Measurements from ENCODE around the gene LSM11.
"Not testable (repeated sequence)": the region's sequence is repeated elsewhere in the genome, so short reads cannot be mapped to it uniquely, and the experiment has no call there.

The LSM11 gene

DNA sequence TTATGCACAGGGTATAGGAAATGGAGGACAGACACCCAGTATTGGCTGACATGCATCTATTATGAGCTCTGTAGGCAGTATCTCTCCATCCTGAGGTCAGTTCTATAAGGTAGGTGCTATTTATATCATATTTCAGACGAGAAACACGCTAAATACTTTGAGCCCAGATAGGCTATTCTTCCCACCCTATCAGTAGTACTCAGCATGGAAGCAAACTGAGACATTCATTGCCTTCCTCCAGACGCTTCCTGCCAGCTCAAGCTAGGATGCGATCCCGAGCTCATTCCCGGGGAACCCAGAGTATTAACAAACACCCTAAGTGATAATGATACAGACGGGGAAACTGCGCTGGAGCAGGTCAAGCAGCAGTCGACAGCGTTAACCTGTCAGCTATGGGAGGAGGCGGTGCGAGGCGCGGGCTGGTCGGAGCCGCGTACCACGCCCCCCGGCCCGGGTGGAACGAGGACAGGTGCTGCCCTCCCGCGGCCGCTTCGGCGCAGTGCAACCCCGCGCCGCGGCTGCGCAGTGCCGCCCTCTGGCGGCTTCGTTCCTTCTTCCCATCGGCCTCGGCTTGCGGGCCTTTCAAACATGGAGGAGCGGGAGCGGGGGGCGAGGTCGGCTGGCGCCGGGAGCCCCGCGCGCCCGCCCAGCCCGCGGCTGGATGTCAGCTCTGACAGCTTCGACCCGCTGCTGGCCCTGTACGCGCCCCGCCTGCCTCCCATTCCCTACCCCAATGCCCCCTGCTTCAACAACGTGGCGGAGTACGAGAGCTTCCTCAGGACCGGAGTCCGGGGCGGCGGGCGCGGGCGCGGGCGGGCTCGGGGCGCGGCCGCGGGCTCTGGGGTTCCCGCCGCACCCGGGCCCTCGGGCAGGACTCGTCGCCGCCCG lies at the start of gene LSM11:
Gene LSM11, plus strand, starts transcription at position 550 of the 888 bp plus-strand sequence. Its CDS starts 39 bp downstream, at position 589.
- peak; percentile 86 to 92 (median 88) for DNase-seq (ENCODE audit: low read depth in 2 of 3, low spot score in 2 of 3)

DNA sequence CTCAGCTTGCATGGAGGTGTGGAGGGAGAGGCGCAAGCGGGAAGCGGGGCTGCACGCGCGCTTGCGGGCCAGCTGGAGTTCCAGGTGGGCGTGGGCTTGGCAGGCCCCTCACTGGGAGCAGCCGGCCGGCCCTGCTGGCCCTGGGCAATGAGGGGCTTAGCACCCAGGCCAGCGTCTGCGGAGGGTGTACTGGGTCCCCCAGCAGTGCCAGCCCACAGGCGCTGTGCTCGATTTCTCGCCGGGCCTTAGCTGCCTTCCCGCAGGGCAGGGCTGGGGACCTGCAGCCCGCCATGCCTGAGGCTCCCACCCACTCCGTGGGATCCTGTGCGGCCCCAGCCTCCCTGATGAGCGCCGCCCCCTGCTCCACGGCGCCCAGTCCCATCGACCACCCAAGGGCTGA lies 49.7 kb upstream of the LSM11 start:
- DNase-seq (ENCODE audit: low read depth in 2 of 3, low spot score in 2 of 3) = not testable (repeated sequence)

DNA sequence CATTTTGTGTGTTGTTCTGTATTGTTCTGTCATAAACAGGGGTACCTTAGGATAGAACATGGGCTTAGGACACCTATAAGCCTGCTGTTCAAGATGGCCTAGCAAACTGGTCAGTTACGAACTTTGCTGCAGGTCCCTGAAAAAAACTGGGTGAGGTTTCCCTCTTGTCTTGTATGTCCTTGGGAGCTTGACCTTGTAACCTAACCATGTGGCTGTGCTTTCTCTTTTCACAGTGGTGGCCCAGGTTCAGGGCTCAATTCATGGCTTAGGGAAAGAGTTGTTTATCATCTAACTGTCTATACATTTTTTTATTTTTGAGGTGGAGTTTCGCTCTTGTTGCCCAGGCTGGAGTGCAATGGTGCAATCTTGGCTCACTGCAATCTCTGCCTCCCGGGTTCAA lies 47.4 kb upstream of the LSM11 start:
- DNase-seq (ENCODE audit: low read depth in 2 of 3, low spot score in 2 of 3) = not testable (repeated sequence)

DNA sequence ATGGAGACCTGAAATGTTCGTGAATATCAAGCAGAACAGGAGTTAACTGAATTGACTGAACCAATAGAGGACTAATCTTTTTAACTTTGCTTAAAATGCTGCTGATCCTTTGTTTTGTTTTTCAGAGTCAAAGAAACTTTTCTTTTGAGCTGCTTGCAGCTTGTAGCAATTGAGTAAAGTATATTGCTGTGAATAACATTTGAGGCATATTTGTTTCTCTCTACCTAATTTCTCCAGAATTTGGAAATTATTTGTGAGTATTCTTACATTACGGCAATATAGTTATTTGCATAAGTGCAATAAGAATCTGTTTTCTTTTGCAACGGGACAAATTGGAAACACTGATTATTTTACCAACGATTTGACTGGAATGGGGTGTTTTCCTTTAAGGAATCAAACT lies 44.8 kb upstream of the LSM11 start:
- DNase-seq (ENCODE audit: low read depth in 2 of 3, low spot score in 2 of 3) = not testable (repeated sequence)

DNA sequence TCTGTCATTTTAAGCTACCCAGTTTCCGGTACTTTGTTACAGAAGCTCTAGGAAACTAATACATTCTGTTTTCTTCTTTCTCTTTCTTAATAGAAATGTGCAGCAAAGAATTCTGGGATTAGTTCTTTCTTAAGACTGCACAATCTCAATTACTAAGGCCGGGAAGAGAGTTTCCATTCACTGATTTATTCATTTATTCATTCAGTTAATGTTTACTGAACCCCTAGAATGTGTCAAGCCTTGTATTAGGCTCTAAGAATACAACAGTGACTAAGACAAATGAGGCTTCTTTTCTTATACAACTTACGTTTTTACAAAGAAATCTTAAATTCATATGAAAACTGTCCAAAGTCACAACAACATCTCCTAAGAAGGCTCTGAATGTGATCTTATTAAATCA lies 39.8 kb upstream of the LSM11 start:
- DNase-seq (ENCODE audit: low read depth in 2 of 3, low spot score in 2 of 3) = no peak

DNA sequence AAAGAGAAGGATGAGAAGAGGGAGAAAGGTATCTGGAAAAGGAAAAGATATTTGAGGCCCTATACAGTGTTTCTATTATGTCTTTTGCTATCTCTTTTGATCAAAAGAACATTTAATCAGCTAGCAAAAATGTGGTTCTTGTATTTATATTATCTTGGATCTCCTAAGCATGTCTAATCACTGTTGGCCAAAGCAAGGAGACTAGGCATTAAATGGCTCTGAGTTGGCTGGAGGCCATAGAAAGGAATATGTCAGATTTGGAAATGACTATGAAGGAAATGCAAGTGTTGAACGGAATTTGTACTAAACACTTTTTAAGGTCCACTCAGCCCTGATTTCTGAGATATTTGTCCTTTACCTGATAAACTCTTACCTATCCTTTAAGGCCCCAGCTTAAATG lies 34.6 kb upstream of the LSM11 start:
- DNase-seq (ENCODE audit: low read depth in 2 of 3, low spot score in 2 of 3) = no peak

DNA sequence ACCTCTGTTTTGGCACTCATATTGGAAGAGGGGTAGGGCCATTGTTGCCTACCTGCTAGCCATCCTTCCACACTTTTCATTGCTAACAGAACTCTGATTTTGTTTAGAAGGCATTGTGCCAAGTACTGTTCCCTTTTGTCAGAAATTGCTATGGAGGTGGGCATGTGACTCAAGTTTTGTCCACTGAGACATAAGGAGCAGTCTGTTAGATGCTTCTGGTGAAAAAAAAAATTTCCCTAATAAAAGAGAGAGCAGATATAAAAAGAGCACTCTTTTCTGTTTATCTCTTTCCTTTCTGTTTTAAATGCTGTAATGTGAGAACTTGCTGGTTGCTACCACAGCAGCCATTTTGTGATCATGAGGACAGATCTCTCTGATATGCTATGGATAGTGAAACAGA lies 34.2 kb upstream of the LSM11 start:
- no peak for DNase-seq (ENCODE audit: low read depth in 2 of 3, low spot score in 2 of 3)

DNA sequence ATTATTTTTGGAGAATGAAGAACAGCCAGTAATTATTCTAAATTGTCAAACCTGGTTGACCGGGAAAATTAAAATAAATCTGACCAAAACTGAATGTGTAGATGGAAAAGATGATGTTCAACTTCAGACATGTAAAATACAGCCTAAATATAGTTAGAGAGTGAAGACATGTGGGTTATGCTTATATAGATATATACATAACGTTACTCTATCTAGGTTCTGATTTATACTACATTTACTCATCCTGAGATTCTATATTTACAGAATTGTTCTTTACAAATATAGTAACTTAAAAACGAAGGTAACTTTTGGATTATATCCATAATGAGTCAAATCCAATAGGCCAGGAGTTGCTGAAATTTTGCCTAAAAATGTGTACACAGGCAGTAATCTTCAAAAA lies 33.1 kb upstream of the LSM11 start:
- no peak for DNase-seq (ENCODE audit: low read depth in 2 of 3, low spot score in 2 of 3)

DNA sequence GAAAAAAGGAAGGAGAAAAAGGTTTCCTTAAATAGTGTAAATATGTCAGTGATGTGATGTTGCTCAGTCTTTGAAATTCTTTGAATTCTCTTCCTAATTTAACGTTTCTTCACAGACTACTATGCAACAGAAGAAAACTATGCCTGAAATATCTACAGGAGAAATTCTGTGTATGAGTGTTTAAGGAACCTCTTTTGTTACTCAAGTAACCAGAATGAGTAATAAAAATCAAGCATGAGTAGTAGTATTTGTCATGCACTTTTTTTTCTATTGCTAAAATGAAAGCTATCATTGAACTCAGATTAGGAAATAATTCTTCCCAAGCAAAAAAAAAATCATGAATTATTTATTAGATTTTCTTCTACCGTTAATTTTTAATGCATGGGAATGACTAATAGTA lies 32.6 kb upstream of the LSM11 start:
- no peak for DNase-seq (ENCODE audit: low read depth in 2 of 3, low spot score in 2 of 3)

DNA sequence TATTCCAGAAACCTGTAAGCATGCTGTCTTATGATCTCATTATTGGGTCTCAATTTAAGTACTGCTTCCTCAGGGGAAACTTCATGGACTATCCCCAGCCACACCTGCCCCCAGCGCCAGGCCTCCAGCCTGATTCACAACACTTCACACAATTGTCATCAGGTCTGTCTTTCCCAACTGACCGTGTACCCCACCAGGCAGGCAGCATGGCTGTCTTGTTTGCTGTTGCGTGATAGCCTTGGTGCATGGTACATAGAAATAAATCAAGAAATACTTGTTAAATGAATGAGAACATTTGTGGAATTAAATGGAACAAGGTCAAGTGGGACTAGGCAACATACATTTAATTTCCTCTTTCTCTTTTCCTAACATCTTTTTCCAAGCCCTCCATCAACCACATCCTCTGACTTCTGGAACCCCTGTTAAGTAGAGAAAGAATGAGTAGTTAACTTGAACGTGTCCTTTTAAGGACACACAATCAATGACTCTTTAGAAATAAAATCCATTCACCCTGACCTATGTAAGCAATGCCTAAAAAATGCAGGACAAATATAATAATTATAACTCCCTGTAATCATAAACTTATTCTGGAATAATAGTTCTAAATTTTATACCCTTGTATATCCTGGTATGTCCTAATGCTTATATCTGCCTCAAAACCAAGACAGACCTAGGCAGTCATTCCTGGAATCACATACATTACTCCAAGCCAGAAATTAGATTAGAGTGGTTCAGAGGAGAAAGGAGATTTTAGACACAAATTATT lies 29.5 kb upstream of the LSM11 start:
- no peak for DNase-seq (ENCODE audit: low read depth in 2 of 3, low spot score in 2 of 3)

DNA sequence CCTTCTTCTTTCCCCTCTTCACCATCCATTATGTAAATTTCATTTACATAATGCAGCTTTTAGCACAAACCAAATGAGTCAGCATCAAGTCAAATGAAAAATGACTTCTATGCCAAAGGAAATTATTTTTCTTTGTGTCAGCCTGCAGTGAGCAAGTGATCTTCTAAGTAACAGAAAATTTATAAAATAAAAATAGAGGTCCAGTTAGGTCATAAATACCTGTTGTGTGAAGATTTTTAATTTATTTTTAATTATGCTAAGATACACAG lies 29.0 kb upstream of the LSM11 start:
- no peak for DNase-seq (ENCODE audit: low read depth in 2 of 3, low spot score in 2 of 3)

DNA sequence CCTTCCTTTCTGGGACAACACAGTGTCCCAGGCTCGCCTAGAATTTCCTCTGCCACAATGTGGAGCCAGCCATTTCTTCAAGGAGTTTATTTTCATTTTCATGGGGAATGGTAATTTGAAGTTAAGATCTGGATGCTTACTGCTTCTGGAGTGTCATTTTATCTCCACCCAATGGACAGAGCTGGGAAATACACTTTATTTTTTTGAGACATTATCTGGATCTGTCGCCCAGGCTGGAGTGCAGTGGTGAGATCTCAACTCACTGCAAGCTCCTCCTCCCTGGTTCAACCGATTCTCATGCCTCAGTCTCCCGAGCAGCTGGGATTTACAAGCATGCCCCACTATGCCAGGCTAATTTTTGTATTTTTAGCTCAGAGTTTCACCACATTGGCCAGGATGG lies 25.0 kb upstream of the LSM11 start:
- DNase-seq (ENCODE audit: low read depth in 2 of 3, low spot score in 2 of 3) = no peak

DNA sequence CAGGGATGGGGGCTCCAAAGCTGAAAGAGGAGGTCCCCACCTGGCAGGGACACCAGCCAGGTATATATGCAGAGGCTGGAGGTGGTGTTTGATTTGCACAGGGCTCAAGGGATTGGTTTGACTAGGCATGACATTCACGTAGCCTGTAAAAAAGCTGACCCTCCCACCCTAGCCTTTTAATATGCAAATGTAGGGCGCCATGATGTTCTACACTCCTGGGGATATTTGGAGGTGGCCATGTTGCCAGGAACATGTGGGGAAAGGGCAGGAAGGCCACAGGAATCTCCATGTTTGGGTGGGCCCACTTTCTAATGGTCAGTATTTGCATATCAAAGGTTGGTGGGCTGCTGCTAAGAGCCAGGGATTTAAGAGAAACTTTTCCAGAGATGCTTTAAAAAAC lies 24.3 kb upstream of the LSM11 start:
- DNase-seq (ENCODE audit: low read depth in 2 of 3, low spot score in 2 of 3) = no peak

DNA sequence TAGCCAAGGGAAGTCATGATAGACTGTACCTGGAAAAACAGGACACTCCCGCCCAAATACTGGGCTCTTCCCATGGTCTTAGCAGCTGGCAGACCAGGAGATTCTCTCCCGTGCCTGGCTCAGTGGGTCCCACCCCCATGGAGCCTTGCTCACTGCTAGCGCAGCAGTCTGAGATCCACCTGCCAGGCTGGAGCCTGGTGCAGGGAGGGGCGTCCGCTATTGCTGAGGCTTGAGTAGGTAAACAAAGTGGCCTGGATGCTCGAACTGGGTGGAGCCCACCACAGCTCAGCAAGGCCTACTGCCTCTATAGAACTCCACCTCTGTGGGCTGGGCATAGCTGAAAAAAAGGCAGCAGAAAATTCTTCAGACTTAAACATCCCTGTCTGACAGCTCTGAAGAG lies 22.4 kb upstream of the LSM11 start:
- no peak for DNase-seq (ENCODE audit: low read depth in 2 of 3, low spot score in 2 of 3)

DNA sequence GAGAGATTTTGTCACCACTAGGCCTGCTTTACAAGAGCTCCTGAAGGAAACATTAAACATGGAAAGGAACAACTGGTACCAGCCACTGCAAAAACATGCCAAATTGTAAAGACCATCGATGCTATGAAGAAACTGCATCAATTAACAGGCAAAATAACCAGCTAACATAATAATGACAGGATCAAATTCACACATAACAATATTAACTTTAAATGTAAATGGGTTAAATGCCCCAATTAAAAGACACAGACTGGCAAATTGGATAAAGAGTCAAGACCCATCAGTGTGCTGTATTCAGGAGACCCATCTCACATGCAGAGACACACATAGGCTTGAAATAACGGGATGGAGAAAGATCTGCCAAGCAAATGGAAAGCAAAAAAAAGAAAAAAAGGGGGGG lies 20.6 kb upstream of the LSM11 start:
- DNase-seq (ENCODE audit: low read depth in 2 of 3, low spot score in 2 of 3) = not testable (repeated sequence)

DNA sequence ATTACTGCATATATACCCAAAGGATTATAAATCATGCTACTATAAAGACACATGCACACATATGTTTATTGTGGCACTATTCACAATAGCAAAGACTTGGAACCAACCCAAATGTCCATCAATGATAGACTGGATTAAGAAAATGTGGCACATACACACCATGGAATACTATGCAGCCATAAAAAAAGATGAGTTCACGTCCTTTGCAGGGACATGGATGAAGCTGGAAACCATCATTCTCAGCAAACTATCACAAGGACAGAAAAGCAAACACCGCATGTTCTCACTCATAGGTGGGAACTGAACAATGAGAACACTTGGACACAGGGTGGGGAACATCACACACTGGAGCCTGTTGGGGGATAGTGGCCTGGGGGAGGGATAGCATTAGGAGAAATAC lies 16.9 kb upstream of the LSM11 start:
- DNase-seq (ENCODE audit: low read depth in 2 of 3, low spot score in 2 of 3) = not testable (repeated sequence)

DNA sequence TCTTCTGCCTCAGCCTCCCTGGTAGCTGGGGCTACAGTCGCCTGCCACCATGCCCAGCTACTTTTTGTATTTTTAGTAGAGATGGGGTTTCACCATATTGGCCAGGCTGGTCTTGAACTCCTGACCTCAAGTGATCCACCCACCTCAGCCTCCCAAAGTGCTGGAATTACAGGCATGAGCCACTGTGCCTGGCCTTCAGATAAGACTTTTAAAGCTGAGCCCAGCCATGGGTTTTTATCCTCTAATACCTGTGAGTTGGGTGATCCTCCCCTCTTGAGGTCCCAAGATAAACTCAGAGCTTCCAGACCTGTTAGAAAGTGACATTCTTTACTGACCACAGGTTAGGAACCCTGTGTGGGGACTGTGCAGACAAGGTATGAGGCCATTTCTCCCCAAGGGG lies 15.7 kb upstream of the LSM11 start:
- DNase-seq (ENCODE audit: low read depth in 2 of 3, low spot score in 2 of 3) = not testable (repeated sequence)

DNA sequence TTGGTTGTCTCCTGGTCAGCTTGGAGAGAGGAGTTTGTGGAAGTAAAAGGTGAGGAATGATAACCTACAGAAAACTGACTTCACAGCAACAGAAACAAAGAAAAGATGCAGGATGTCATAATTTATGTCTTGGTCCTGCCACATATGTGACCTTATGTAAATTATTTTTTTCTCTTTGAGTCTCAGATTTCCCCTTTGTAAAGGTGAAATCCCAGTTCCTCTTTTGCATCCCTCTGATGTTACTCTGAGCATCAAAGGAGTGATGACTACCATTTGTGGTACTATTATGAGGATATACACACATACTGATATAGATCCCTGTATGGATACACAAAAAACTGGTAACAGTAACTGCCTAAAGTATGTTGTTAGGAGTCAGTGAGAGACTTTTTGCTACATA lies 13.7 kb upstream of the LSM11 start:
- no peak for DNase-seq (ENCODE audit: low read depth in 2 of 3, low spot score in 2 of 3)

DNA sequence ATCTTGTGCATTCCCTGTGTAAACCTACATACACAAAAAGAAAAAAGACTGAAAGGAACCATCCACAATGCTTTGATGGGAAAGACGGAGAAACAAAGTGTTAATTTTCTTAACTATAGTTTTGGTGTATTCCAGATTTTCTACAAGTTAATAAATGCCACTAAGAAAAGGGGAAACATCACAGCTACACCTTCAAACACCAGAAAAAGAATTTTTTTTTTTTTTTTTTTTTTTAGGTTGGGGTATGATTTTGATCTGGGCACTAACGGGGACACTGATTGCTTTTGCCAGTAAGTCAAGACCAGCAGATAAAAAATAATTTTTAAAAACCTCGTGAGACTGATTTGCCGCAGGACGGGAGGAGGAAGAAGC lies 12.6 kb upstream of the LSM11 start:
- DNase-seq (ENCODE audit: low read depth in 2 of 3, low spot score in 2 of 3) = no peak

DNA sequence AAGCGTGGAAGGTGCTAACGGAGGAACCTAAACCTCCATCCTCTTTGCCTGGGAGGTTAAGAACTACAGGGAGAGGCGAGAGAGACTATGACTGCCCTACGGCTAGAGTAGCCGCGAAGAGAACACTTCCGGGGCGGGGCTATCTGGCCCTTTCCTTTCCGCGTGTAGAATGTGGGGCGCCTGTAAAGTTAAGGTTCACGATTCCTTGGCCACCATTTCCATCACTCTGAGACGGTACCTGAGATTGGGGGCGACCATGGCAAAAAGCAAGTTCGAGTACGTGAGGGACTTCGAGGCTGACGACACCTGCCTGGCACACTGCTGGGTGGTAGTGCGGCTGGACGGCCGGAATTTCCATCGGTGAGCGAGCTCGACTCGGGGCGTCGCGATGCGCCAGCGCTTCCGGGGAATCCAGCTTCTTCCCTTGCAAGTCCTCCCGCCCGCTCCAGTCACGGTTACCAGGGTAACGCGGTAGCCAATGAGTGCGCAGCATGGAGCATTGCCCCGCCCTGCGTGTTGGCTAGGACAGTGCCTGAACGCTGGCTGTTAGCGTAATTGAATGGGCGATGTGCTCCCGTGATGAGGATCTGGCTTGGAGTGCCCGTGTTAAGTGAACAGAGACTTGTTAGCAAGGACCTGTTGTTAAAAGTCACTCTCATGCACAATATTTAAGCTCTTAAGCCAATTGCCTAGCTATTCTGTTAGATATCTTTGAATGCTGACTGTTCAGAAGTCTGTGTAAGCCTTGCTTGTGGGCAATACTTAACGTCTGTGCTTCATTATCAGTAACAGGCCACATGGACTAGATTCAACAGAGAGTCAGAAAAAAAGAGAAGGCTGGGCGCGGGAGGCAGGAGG lies 12.0 kb upstream of the LSM11 start, which contains the start of gene THG1L:
Gene THG1L, plus strand, starts transcription at position 149 of the 858 bp plus-strand sequence. Its CDS starts 21 bp downstream, at position 170.
- peak; percentile 93 to 99 (median 94) for DNase-seq (ENCODE audit: low read depth in 2 of 3, low spot score in 2 of 3)

DNA sequence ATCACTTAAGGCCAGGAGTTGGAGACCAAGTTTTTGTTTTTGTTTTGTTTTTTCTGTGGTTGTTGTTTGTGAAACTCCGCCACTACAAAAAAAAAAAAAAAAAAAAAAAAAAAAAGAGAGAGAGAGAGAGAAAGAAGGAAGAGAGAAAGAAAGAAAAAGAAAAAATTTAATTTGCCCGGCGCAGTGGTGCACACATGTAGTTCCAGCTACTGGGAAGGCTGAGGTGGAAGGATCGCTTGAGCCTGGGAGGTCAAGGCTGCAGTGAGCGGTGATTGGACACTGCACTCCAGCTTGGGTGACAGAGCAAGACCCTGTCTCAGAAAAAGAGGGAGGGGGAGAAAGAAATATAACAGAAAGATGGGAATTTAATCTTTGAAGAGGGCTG lies 11.4 kb upstream of the LSM11 start:
- no peak for DNase-seq (ENCODE audit: low read depth in 2 of 3, low spot score in 2 of 3)

Measured in activated CD8-positive, alpha-beta memory T cell treated with anti-CD3 and anti-CD28 coated beads for 48 hours (primary cell).